DOHH2 (cell line): ENCODE measurements around the gene ARID3C.

Experiments used
- EZH2phosphoT487 ChIP-seq: fragments of 200-600 bp; sonication (generic); IDR thresholded peaks from 2 replicates; pipeline ENCODE4 v1.6.1; 2017; ENCODE audit warnings: borderline replicate concordance, mild to moderate bottlenecking, antibody characterized with exemption, low read length, moderate library complexity, mixed read lengths
- TF ChIP-seq, protein P1 (sequence below): fragments of 200-600 bp; sonication (generic); IDR thresholded peaks from one replicate; pipeline ENCODE4 v1.5.1; 2014; ENCODE audit warnings: antibody characterized with exemption, mild to moderate bottlenecking, low read depth, low read length; ENCODE audit not compliant: poor library complexity, severe bottlenecking

DNA sequence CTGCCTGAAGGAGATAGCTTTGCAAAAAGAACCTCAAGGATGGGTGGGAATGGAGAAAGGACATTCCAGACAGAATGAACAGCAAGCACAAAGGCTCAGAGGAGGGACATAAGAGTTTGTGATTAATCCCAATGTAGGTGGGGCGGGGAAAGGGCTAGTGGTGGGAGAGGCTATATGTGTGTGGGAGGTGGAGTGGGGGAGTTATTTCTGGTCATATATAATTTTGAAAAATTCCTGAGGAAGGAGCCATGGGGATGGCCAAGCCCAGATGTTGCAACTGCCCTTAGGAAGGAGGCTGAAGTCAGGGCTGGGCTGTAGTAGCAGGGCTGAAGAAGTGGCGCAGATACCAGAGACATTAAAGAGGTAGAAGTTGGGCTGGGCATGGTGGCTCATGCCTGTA, 47.0 kb upstream of the ARID3C start:
- TF ChIP-seq, protein P1, sequence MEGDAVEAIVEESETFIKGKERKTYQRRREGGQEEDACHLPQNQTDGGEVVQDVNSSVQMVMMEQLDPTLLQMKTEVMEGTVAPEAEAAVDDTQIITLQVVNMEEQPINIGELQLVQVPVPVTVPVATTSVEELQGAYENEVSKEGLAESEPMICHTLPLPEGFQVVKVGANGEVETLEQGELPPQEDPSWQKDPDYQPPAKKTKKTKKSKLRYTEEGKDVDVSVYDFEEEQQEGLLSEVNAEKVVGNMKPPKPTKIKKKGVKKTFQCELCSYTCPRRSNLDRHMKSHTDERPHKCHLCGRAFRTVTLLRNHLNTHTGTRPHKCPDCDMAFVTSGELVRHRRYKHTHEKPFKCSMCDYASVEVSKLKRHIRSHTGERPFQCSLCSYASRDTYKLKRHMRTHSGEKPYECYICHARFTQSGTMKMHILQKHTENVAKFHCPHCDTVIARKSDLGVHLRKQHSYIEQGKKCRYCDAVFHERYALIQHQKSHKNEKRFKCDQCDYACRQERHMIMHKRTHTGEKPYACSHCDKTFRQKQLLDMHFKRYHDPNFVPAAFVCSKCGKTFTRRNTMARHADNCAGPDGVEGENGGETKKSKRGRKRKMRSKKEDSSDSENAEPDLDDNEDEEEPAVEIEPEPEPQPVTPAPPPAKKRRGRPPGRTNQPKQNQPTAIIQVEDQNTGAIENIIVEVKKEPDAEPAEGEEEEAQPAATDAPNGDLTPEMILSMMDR, result no peak
- no peak for TF ChIP-seq EZH2phosphoT487
